Progenitor cell of endocrine pancreas (in vitro differentiated cells): ENCODE data around the gene ATG7. TPM values are rescaled to one million over a fixed set of nuclear protein-coding genes. Genes with fewer than 3 reads are reported as not detected.

Source experiments
- DNase-seq: peaks from one replicate; pipeline ENCODE4 v3.0.0; 2021; ENCODE audit warnings: low spot score; ENCODE audit not compliant: unreplicated experiment
- H3K27ac Mint-ChIP-seq: 2 replicates; pipeline ENCODE4 v1.8.0; 2021; ENCODE audit warnings: mild to moderate bottlenecking, moderate library complexity, mixed read lengths
- H3K27me3 Mint-ChIP-seq: 2 replicates; pipeline ENCODE4 v1.8.0; 2021; ENCODE audit warnings: mixed read lengths
- H3K36me3 Mint-ChIP-seq: 2 replicates; pipeline ENCODE4 v1.8.0; 2022; ENCODE audit warnings: mixed read lengths; ENCODE audit not compliant: insufficient read depth
- H3K4me1 Mint-ChIP-seq: 2 replicates; pipeline ENCODE4 v1.8.0; 2021; ENCODE audit warnings: low read depth, mixed read lengths
- H3K4me3 Mint-ChIP-seq: 2 replicates; pipeline ENCODE4 v1.8.0; 2021; ENCODE audit warnings: low read depth, mild to moderate bottlenecking, moderate library complexity, mixed read lengths
- H3K9me3 Mint-ChIP-seq: 2 replicates; pipeline ENCODE4 v1.8.0; 2021; ENCODE audit warnings: low read depth, mixed read lengths
- total RNA-seq: library from RNA; stranded (reverse); gene quantifications from 2 replicates; pipeline ENCODE4 v1.2.1, GENCODE V29; 2021
- TF ChIP-seq, protein P1 (sequence below): fragments of 200-600 bp; sonication (generic); IDR thresholded peaks from one replicate; pipeline ENCODE4 v1.5.0; 2021; ENCODE audit warnings: antibody characterized with exemption, mild to moderate bottlenecking; ENCODE audit not compliant: unreplicated experiment

Gene ATG7
- total RNA-seq, 1 donor from 2014 or later: 29.1 TPM

DNA sequence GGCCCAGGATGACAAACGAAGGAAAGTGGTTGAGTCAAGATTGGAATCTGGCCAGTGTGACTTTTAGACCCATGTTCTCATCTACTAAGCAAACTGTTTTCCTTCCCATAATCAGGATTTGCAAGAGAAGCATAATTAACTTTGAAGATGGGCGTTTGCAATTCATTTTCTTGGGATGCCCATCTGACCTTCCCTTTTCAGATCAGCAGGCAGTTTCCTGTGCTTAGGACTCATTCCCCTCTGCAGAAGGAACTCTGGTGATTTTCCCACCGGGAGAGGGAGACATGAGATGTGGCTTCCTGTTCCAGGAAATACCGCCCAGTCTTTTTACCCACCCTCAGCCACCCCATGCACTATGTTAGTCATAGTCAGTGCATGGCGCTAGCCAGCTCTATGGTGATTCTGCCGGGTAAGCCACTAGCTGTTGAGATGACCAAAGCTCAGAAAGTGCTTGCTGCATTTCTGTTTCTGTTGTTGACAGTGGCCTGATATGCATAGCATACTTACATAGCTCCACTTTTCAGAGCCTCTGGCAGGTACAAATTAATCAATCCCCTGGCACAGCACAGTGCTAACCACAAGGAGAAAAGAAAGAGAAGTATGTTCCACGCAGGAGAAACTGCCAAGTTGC, 242.1 kb downstream of the ATG7 start:
- Mint-ChIP-seq H3K27me3 (no peaks in the 10 kb centered on the region), H3K4me3 (no peak overlapping the region), H3K9me3 (no peaks in the 10 kb centered on the region), H3K4me1 (peaks cover 14% of the 10 kb centered on the region), H3K36me3 (peaks cover 4% of the 10 kb centered on the region), H3K27ac (peak overlapping the region; percentile 26)
- DNase-seq: no peak
- TF ChIP-seq, protein P1, sequence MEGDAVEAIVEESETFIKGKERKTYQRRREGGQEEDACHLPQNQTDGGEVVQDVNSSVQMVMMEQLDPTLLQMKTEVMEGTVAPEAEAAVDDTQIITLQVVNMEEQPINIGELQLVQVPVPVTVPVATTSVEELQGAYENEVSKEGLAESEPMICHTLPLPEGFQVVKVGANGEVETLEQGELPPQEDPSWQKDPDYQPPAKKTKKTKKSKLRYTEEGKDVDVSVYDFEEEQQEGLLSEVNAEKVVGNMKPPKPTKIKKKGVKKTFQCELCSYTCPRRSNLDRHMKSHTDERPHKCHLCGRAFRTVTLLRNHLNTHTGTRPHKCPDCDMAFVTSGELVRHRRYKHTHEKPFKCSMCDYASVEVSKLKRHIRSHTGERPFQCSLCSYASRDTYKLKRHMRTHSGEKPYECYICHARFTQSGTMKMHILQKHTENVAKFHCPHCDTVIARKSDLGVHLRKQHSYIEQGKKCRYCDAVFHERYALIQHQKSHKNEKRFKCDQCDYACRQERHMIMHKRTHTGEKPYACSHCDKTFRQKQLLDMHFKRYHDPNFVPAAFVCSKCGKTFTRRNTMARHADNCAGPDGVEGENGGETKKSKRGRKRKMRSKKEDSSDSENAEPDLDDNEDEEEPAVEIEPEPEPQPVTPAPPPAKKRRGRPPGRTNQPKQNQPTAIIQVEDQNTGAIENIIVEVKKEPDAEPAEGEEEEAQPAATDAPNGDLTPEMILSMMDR: no peak

- no peaks in the 10 kb centered on the region for H3K36me3 Mint-ChIP-seq
- peak overlapping the region; percentile 21 for H3K27ac Mint-ChIP-seq
- peaks cover 1% of the 10 kb centered on the region for H3K4me1 Mint-ChIP-seq
- H3K27me3 Mint-ChIP-seq: no peaks in the 10 kb centered on the region
- H3K9me3 Mint-ChIP-seq: no peaks in the 10 kb centered on the region
- H3K4me3 Mint-ChIP-seq: no peak overlapping the region
- TF ChIP-seq, protein P1: no peak
- DNase-seq: no peak
Measured at GRCh38 chr3:11517601-11518000, 245.4 kb downstream of the ATG7 start.

GRCh38 chr3:11521167-11521566, 249.0 kb downstream of the ATG7 start:
- TF ChIP-seq, protein P1: no peak
- H3K27me3 Mint-ChIP-seq: no peaks in the 10 kb centered on the region
- no peaks in the 10 kb centered on the region for H3K9me3 Mint-ChIP-seq
- H3K4me3 Mint-ChIP-seq: no peak overlapping the region
- H3K4me1 Mint-ChIP-seq: no peaks in the 10 kb centered on the region
- H3K27ac Mint-ChIP-seq: peak overlapping the region; percentile 77
- DNase-seq: no peak
- H3K36me3 Mint-ChIP-seq: no peaks in the 10 kb centered on the region

DNA sequence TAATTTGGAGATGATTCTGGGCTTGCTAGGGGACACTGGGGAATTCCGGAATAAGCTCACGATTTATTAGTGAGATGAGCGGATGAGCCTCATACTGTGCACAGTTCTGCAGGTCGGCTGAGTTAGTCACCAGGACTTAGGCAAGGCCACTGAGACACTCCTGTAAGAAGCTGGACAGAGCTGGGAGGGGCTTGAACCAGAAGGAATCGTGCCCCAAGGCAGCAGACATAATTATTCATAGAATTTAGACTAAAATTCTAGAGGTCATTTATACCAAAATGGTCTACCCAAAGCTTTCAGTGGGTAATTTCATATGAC, 250.2 kb downstream of the ATG7 start:
- Mint-ChIP-seq H3K27me3 (no peaks in the 10 kb centered on the region), H3K36me3 (no peaks in the 10 kb centered on the region), H3K4me3 (no peak overlapping the region), H3K4me1 (no peaks in the 10 kb centered on the region), H3K27ac (no peak overlapping the region), H3K9me3 (no peaks in the 10 kb centered on the region)
- no peak for DNase-seq
- TF ChIP-seq, protein P1: no peak

DNA sequence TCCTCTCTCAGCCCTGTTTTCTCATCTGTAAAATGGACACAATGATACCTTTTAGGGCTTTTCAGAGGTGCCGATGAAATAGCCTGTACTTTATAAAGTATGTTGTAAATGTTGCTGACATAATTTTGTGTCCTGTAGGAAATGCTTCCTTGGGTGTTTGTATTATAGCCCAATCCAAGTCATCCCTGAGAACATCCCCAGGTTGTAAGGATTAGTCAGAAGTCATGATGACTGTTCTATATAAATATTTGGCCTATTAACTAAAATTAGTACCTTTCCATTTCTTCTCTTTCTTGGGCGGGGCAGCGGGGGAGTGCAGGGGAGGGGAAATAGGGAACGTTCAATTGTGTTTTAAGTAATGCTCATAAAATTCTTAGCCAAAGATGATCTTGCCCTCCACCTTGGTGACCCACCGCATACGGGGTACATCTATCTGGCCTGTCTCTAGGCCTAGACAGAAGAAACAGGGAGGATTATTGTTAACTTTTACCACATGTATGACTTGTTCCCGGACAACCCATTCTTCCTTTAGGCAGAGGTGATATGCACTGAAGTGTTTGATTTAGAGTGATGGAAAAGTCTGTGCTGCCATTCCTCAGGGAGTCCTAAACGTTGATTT, 250.9 kb downstream of the ATG7 start:
- no peak for DNase-seq
- Mint-ChIP-seq H3K4me1 (no peaks in the 10 kb centered on the region), H3K9me3 (no peaks in the 10 kb centered on the region), H3K27me3 (no peaks in the 10 kb centered on the region), H3K36me3 (no peaks in the 10 kb centered on the region), H3K4me3 (no peak overlapping the region), H3K27ac (peak overlapping the region; percentile 3)
- TF ChIP-seq, protein P1: no peak
